LNCaP clone FGC (cell line): ENCODE measurements around the gene C2CD3.

Source experiments
- DNase-seq: peaks from one replicate; pipeline ENCODE4 v3.0.0-alpha.2; 2011; ENCODE audit warnings: low read depth
- H3K4me3 ChIP-seq: 2 replicates; pipeline ENCODE4 v1.5.1; 2011; ENCODE audit warnings: mild to moderate bottlenecking, low read depth, low read length, control low read depth
- TF ChIP-seq, protein P1 (sequence below): IDR thresholded peaks from 2 replicates; pipeline ENCODE4 v1.5.1; 2012; ENCODE audit warnings: mild to moderate bottlenecking; ENCODE audit not compliant: control insufficient read depth, insufficient read depth; ENCODE audit errors: extremely low read depth

Gene C2CD3

DNA sequence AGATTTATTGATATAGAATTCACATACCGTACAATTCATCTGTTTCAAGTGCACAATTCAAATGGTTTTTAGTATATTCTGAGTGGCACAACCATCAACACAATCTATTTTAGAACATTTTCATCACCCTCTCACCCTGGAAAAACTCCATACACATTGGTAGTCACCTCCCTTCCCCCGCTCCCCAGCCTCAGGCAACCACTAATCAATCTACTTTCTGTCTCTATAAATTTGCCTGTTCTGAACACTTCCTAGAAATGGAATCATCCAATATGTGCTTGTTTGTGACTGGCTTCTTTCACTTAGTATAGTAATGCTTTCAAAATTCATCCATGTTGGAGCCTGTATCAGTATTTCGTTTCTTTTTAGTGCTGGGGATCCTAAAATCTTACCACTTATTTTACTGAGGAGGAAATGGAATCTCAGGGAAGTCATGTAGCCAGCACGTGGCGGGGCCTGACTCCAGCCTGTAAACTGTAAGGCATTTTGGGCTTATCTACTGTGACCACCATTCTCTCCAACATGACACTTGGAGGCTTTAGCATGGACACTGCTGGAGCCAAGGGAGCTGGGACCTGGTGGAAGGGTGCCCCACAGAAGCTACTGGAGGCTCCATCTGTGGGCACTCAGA, 161.0 kb downstream of the C2CD3 start:
- no peak for DNase-seq
- TF ChIP-seq, protein P1, sequence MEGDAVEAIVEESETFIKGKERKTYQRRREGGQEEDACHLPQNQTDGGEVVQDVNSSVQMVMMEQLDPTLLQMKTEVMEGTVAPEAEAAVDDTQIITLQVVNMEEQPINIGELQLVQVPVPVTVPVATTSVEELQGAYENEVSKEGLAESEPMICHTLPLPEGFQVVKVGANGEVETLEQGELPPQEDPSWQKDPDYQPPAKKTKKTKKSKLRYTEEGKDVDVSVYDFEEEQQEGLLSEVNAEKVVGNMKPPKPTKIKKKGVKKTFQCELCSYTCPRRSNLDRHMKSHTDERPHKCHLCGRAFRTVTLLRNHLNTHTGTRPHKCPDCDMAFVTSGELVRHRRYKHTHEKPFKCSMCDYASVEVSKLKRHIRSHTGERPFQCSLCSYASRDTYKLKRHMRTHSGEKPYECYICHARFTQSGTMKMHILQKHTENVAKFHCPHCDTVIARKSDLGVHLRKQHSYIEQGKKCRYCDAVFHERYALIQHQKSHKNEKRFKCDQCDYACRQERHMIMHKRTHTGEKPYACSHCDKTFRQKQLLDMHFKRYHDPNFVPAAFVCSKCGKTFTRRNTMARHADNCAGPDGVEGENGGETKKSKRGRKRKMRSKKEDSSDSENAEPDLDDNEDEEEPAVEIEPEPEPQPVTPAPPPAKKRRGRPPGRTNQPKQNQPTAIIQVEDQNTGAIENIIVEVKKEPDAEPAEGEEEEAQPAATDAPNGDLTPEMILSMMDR, result no peak
- H3K4me3 ChIP-seq, result no peak overlapping the region

GRCh38 chr11:74009230-74009547, 161.6 kb downstream of the C2CD3 start:
- TF ChIP-seq, protein P1, result no peak
- H3K4me3 ChIP-seq, result no peak overlapping the region
- DNase-seq, result no peak

- no peak within 1 kb of the TSS for H3K4me3 ChIP-seq
- TF ChIP-seq, protein P1, result no peak
- no peak for DNase-seq
These were observed 162.2 kb downstream of the C2CD3 start, which contains the start of gene UCP3 for GRCh38 chr11:74008373-74009229. UCP3 (minus strand) TSS chr11:74009085; CDS start chr11:74007042, 2,043 bp downstream.

- TF ChIP-seq, protein P1, result no peak
- no peak overlapping the region for H3K4me3 ChIP-seq
- DNase-seq, result no peak
These were observed 163.0 kb downstream of the C2CD3 start for GRCh38 chr11:74007691-74008372.

DNA sequence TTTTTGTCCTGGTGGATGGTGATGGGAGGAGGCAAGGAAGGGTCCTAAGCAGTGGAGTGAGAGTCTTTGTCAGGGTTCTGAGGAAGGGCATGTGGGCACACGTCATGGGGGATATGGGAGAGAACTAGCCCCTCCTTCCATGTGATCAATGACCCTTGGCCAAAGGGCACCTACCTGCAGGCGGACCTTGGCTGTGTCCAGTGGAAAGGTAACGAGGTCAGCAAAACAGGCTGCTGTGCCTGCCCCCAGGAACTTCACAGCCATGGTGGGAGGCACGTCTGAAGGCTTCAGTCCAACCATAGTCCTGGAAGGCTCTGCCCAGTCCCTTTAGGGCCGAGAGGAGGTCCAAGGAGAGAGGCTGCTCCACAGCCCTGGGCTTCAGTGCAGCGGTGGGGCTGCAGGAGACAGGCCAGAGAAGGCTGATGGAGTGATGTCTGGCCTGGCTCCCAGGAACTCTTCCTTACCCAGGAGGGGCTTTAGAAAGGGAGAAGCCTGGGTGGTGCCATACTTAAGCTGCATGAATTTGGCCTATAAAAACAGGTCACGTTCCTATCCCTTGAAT, 164.0 kb downstream of the C2CD3 start:
- no peak for DNase-seq
- TF ChIP-seq, protein P1, result no peak
- no peak overlapping the region for H3K4me3 ChIP-seq

GRCh38 chr11:74005721-74006517, 164.9 kb downstream of the C2CD3 start:
- no peak for DNase-seq
- no peak overlapping the region for H3K4me3 ChIP-seq
- TF ChIP-seq, protein P1, result no peak
